IPS-20b (cell line): ENCODE measurements around the gene SLC25A44.

Experiments used
- H3K27ac ChIP-seq: one replicate; pipeline ENCODE4 v1.5.1; 2013; ENCODE audit warnings: low read length
- H3K27me3 ChIP-seq: 2 replicates; pipeline ENCODE4 v1.6.1; 2013; ENCODE audit warnings: mild to moderate bottlenecking, low read length, inconsistent platforms; ENCODE audit not compliant: insufficient read depth
- H3K36me3 ChIP-seq: 2 replicates; pipeline ENCODE4 v1.6.1; 2013; ENCODE audit warnings: low read depth, mild to moderate bottlenecking, inconsistent platforms, low read length, moderate library complexity; ENCODE audit not compliant: insufficient read depth
- H3K4me1 ChIP-seq: 2 replicates; pipeline ENCODE4 v1.6.1; 2013; ENCODE audit warnings: mild to moderate bottlenecking, control low read depth, inconsistent platforms, low read length, moderate library complexity; ENCODE audit not compliant: insufficient read depth
- H3K4me3 ChIP-seq: 2 replicates; pipeline ENCODE4 v1.5.1; 2013; ENCODE audit warnings: mild to moderate bottlenecking, low read length, inconsistent platforms
- H3K9ac ChIP-seq: 2 replicates; pipeline ENCODE4 v1.6.1; 2013; ENCODE audit warnings: low read depth, mild to moderate bottlenecking, inconsistent platforms, low read length, moderate library complexity
- H3K9me3 ChIP-seq: 2 replicates; pipeline ENCODE4 v1.6.1; 2013; ENCODE audit warnings: mild to moderate bottlenecking, low read depth, low read length, inconsistent platforms; ENCODE audit not compliant: insufficient read depth

Gene SLC25A44

GRCh38 chr1:156152628-156153027 is 41.3 kb upstream of the SLC25A44 start:
- no peaks in the 10 kb centered on the region for H3K9me3 ChIP-seq
- no peak overlapping the region for H3K4me3 ChIP-seq
- H3K4me1 ChIP-seq, result peaks cover 32% of the 10 kb centered on the region
- no peaks in the 10 kb centered on the region for H3K36me3 ChIP-seq
- no peak overlapping the region for H3K27ac ChIP-seq
- no peak overlapping the region for H3K9ac ChIP-seq
- no peaks in the 10 kb centered on the region for H3K27me3 ChIP-seq

GRCh38 chr1:156153362-156153761 is 40.5 kb upstream of the SLC25A44 start, which contains the start of gene SEMA4A:
TSS of gene SEMA4A (plus strand) at chr1:156153585. CDS start at chr1:156154579, 994 bp downstream.
- H3K27me3 ChIP-seq, result no peaks in the 10 kb centered on the region
- no peaks in the 10 kb centered on the region for H3K9me3 ChIP-seq
- no peak within 1 kb of the TSS for H3K4me3 ChIP-seq
- H3K27ac ChIP-seq, result no peak within 1 kb of the TSS
- H3K9ac ChIP-seq, result no peak within 1 kb of the TSS
- no peaks in the 10 kb centered on the region for H3K36me3 ChIP-seq
- H3K4me1 ChIP-seq, result peaks cover 26% of the 10 kb centered on the region

- no peaks in the 10 kb centered on the region for H3K36me3 ChIP-seq
- no peaks in the 10 kb centered on the region for H3K27me3 ChIP-seq
- peaks cover 23% of the 10 kb centered on the region for H3K4me1 ChIP-seq
- no peaks in the 10 kb centered on the region for H3K9me3 ChIP-seq
- no peak overlapping the region for H3K27ac ChIP-seq
- H3K4me3 ChIP-seq, result no peak overlapping the region
- H3K9ac ChIP-seq, result no peak overlapping the region
Observed at GRCh38 chr1:156154317-156154749, 39.6 kb upstream of the SLC25A44 start.

- Histone ChIP-seq H3K9ac (no peak overlapping the region), H3K4me3 (no peak overlapping the region), H3K27ac (no peak overlapping the region), H3K36me3 (no peaks in the 10 kb centered on the region), H3K4me1 (peaks cover 16% of the 10 kb centered on the region), H3K9me3 (no peaks in the 10 kb centered on the region), H3K27me3 (no peaks in the 10 kb centered on the region)
Observed at GRCh38 chr1:156155756-156156510, 38.0 kb upstream of the SLC25A44 start.

- Histone ChIP-seq H3K27me3 (no peaks in the 10 kb centered on the region), H3K4me1 (peaks cover 10% of the 10 kb centered on the region), H3K4me3 (no peak overlapping the region), H3K27ac (no peak overlapping the region), H3K9ac (no peak overlapping the region), H3K36me3 (no peaks in the 10 kb centered on the region), H3K9me3 (no peaks in the 10 kb centered on the region)
Observed at GRCh38 chr1:156157506-156157905, 36.4 kb upstream of the SLC25A44 start.

GRCh38 chr1:156157966-156158365 is 35.9 kb upstream of the SLC25A44 start:
- H3K9ac ChIP-seq, result no peak overlapping the region
- H3K27me3 ChIP-seq, result no peaks in the 10 kb centered on the region
- no peaks in the 10 kb centered on the region for H3K9me3 ChIP-seq
- no peaks in the 10 kb centered on the region for H3K36me3 ChIP-seq
- no peak overlapping the region for H3K27ac ChIP-seq
- no peak overlapping the region for H3K4me3 ChIP-seq
- peaks cover 10% of the 10 kb centered on the region for H3K4me1 ChIP-seq

- Histone ChIP-seq H3K4me3 (peak overlapping the region; percentile 72), H3K27ac (no peak overlapping the region), H3K9ac (peak overlapping the region; percentile 66; the same call in 1 of the 2 replicates)
Observed at GRCh38 chr1:156160000-156160742, 33.7 kb upstream of the SLC25A44 start.

GRCh38 chr1:156160743-156161171 is 33.1 kb upstream of the SLC25A44 start:
- H3K27me3 ChIP-seq, result no peaks in the 10 kb centered on the region
- H3K4me1 ChIP-seq, result peaks cover 10% of the 10 kb centered on the region
- H3K4me3 ChIP-seq, result peak overlapping the region; percentile 72
- no peaks in the 10 kb centered on the region for H3K9me3 ChIP-seq
- H3K9ac ChIP-seq, result peak overlapping the region; percentile 66; the same call in 1 of the 2 replicates
- no peak overlapping the region for H3K27ac ChIP-seq
- no peaks in the 10 kb centered on the region for H3K36me3 ChIP-seq

More at GRCh38 chr1:156160000-156160742, 33.7 kb upstream of the SLC25A44 start:
- peaks cover 10% of the 10 kb centered on the region for H3K4me1 ChIP-seq
- no peaks in the 10 kb centered on the region for H3K36me3 ChIP-seq
- H3K27me3 ChIP-seq, result no peaks in the 10 kb centered on the region
- H3K9me3 ChIP-seq, result no peaks in the 10 kb centered on the region

GRCh38 chr1:156162430-156163037 is 31.4 kb upstream of the SLC25A44 start:
- no peak overlapping the region for H3K9ac ChIP-seq
- no peak overlapping the region for H3K4me3 ChIP-seq
- no peaks in the 10 kb centered on the region for H3K9me3 ChIP-seq
- no peaks in the 10 kb centered on the region for H3K36me3 ChIP-seq
- H3K4me1 ChIP-seq, result peaks cover 10% of the 10 kb centered on the region
- H3K27me3 ChIP-seq, result no peaks in the 10 kb centered on the region
- H3K27ac ChIP-seq, result no peak overlapping the region

- Histone ChIP-seq H3K27ac (no peak overlapping the region), H3K36me3 (no peaks in the 10 kb centered on the region), H3K4me3 (no peak overlapping the region), H3K9ac (no peak overlapping the region), H3K27me3 (no peaks in the 10 kb centered on the region), H3K4me1 (peaks cover 10% of the 10 kb centered on the region), H3K9me3 (no peaks in the 10 kb centered on the region)
Observed at GRCh38 chr1:156163712-156164111, 30.2 kb upstream of the SLC25A44 start.

GRCh38 chr1:156164125-156164831 is 29.6 kb upstream of the SLC25A44 start:
- H3K9ac ChIP-seq, result no peak overlapping the region
- H3K4me1 ChIP-seq, result peaks cover 10% of the 10 kb centered on the region

More at GRCh38 chr1:156164125-156164831, 29.6 kb upstream of the SLC25A44 start:
- Histone ChIP-seq H3K36me3 (no peaks in the 10 kb centered on the region), H3K4me3 (no peak overlapping the region), H3K9me3 (no peaks in the 10 kb centered on the region), H3K27me3 (no peaks in the 10 kb centered on the region), H3K27ac (no peak overlapping the region)
